ENCODE measurements around the gene GJB1. TPM values are rescaled to one million over a fixed set of nuclear protein-coding genes. Genes with fewer than 3 reads are reported as not detected.

Gene GJB1
- total and polyA plus RNA-seq, 2 experiments from 2014 or later, result 0.14 TPM; not detected in 1

- Histone ChIP-seq H3K27ac (ENCODE audit: low read depth) (0 out of 2 replicates have a peak overlapping the region, but pooled peaks have one; percentile 94), H2AFZ (no peak overlapping the region), H3F3A (replicated peaks; ENCODE audit: low read depth) (no peaks in the 10 kb centered on the region), H3K4me2 (no peak overlapping the region), H4K20me1 (replicated peaks; ENCODE audit: insufficient read depth) (no peaks in the 10 kb centered on the region), H3K4me1 (ENCODE audit: insufficient read depth) (no peaks in the 10 kb centered on the region; the same call in 1 of the 2 replicates), H3K4me3 (no peak overlapping the region), H3K9me2 (ENCODE audit: insufficient read depth) (no peaks in the 10 kb centered on the region), H3K27me3 (ENCODE audit: insufficient read depth) (no peaks in the 10 kb centered on the region), H3K36me3 (ENCODE audit: insufficient read depth) (no peaks in the 10 kb centered on the region), H3K79me2 (replicated peaks; ENCODE audit: insufficient read depth) (no peaks in the 10 kb centered on the region)
- DNase-seq (ENCODE audit: low spot score), result no peak
- no peak for ATAC-seq
- no peaks in the 10 kb centered on the region for H3K36me3 Mint-ChIP-seq (ENCODE audit: low read depth)
- H3K4me1 Mint-ChIP-seq, result peaks cover 25% of the 10 kb centered on the region
- H3K4me3 Mint-ChIP-seq, result no peak overlapping the region; the same call in 2 of the 3 replicates
- no peaks in the 10 kb centered on the region for H3K9me3 Mint-ChIP-seq
- TF ChIP-seq CREB1 (CRISPR knock-in tag; IDR thresholded peaks at IDR 0.05; ENCODE audit: low read depth) (no peak), REST (IDR thresholded peaks at IDR 0.05; ENCODE audit: unreplicated experiment) (no peak), ZNF114 (CRISPR knock-in tag; IDR thresholded peaks at IDR 0.05) (no peak), STAT1 (IDR thresholded peaks at IDR 0.05; ENCODE audit: unreplicated experiment) (no peak), ETS1 (IDR thresholded peaks at IDR 0.05) (no peak), EZH2 (IDR thresholded peaks at IDR 0.05; ENCODE audit: low read depth, unreplicated experiment) (no peak), NANOG (IDR thresholded peaks at IDR 0.05; ENCODE audit: borderline replicate concordance) (no peak), POLR2AphosphoS5 (IDR thresholded peaks at IDR 0.05; ENCODE audit: low read depth) (no peak), ZNF331 (CRISPR knock-in tag; IDR thresholded peaks at IDR 0.05; ENCODE audit: low read depth) (no peak), JUNB (IDR thresholded peaks at IDR 0.05; ENCODE audit: unreplicated experiment) (no peak), EZH2phosphoT487 (IDR thresholded peaks at IDR 0.05; ENCODE audit: unreplicated experiment) (no peak)
- TF ChIP-seq, protein P1, sequence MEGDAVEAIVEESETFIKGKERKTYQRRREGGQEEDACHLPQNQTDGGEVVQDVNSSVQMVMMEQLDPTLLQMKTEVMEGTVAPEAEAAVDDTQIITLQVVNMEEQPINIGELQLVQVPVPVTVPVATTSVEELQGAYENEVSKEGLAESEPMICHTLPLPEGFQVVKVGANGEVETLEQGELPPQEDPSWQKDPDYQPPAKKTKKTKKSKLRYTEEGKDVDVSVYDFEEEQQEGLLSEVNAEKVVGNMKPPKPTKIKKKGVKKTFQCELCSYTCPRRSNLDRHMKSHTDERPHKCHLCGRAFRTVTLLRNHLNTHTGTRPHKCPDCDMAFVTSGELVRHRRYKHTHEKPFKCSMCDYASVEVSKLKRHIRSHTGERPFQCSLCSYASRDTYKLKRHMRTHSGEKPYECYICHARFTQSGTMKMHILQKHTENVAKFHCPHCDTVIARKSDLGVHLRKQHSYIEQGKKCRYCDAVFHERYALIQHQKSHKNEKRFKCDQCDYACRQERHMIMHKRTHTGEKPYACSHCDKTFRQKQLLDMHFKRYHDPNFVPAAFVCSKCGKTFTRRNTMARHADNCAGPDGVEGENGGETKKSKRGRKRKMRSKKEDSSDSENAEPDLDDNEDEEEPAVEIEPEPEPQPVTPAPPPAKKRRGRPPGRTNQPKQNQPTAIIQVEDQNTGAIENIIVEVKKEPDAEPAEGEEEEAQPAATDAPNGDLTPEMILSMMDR (conservative IDR thresholded peaks at IDR 0.05; ENCODE audit: low read depth in 2 of 2), result no peak
- TF ChIP-seq, protein P2, sequence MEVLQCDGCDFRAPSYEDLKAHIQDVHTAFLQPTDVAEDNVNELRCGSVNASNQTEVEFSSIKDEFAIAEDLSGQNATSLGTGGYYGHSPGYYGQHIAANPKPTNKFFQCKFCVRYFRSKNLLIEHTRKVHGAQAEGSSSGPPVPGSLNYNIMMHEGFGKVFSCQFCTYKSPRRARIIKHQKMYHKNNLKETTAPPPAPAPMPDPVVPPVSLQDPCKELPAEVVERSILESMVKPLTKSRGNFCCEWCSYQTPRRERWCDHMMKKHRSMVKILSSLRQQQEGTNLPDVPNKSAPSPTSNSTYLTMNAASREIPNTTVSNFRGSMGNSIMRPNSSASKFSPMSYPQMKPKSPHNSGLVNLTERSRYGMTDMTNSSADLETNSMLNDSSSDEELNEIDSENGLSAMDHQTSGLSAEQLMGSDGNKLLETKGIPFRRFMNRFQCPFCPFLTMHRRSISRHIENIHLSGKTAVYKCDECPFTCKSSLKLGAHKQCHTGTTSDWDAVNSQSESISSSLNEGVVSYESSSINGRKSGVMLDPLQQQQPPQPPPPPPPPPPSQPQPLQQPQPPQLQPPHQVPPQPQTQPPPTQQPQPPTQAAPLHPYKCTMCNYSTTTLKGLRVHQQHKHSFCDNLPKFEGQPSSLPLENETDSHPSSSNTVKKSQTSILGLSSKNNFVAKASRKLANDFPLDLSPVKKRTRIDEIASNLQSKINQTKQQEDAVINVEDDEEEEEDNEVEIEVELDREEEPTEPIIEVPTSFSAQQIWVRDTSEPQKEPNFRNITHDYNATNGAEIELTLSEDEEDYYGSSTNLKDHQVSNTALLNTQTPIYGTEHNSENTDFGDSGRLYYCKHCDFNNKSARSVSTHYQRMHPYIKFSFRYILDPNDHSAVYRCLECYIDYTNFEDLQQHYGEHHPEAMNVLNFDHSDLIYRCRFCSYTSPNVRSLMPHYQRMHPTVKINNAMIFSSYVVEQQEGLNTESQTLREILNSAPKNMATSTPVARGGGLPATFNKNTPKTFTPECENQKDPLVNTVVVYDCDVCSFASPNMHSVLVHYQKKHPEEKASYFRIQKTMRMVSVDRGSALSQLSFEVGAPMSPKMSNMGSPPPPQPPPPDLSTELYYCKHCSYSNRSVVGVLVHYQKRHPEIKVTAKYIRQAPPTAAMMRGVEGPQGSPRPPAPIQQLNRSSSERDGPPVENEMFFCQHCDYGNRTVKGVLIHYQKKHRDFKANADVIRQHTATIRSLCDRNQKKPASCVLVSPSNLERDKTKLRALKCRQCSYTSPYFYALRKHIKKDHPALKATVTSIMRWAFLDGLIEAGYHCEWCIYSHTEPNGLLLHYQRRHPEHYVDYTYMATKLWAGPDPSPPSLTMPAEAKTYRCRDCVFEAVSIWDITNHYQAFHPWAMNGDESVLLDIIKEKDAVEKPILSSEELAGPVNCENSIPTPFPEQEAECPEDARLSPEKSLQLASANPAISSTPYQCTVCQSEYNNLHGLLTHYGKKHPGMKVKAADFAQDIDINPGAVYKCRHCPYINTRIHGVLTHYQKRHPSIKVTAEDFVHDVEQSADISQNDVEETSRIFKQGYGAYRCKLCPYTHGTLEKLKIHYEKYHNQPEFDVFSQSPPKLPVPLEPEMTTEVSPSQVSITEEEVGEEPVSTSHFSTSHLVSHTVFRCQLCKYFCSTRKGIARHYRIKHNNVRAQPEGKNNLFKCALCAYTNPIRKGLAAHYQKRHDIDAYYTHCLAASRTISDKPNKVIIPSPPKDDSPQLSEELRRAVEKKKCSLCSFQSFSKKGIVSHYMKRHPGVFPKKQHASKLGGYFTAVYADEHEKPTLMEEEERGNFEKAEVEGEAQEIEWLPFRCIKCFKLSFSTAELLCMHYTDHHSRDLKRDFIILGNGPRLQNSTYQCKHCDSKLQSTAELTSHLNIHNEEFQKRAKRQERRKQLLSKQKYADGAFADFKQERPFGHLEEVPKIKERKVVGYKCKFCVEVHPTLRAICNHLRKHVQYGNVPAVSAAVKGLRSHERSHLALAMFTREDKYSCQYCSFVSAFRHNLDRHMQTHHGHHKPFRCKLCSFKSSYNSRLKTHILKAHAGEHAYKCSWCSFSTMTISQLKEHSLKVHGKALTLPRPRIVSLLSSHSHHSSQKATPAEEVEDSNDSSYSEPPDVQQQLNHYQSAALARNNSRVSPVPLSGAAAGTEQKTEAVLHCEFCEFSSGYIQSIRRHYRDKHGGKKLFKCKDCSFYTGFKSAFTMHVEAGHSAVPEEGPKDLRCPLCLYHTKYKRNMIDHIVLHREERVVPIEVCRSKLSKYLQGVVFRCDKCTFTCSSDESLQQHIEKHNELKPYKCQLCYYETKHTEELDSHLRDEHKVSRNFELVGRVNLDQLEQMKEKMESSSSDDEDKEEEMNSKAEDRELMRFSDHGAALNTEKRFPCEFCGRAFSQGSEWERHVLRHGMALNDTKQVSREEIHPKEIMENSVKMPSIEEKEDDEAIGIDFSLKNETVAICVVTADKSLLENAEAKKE (CRISPR knock-in tag; IDR thresholded peaks at IDR 0.05), result no peak
- H3K27ac Mint-ChIP-seq, result no peak overlapping the region
- H3K27me3 Mint-ChIP-seq (ENCODE audit: insufficient read depth, low read depth, poor library complexity), result no peaks in the 10 kb centered on the region
Measured at GRCh38 chrX:71184092-71184491, 38.9 kb upstream of the GJB1 start.
